HG03103 (cell line): ENCODE data around the gene TUBGCP5.
A peak's percentile ranks its signal among the peaks of the same experiment; 100 is the strongest.
"Not testable (repeated sequence)": the region's sequence is repeated elsewhere in the genome, so short reads cannot be mapped to it uniquely, and the experiment has no call there.

ENCODE experiments used
- ATAC-seq: cut with Tn5 transposase; IDR thresholded peaks from one replicate; pipeline ENCODE4 v1.9.1; 2021; ENCODE audit warnings: low read depth; ENCODE audit not compliant: unreplicated experiment

Gene TUBGCP5

GRCh38 chr15:23043987-23044386 lies 4.6 kb upstream of the TUBGCP5 start:
- ATAC-seq = not testable (repeated sequence)

GRCh38 chr15:23043535-23043934 lies 4.2 kb upstream of the TUBGCP5 start:
- not testable (repeated sequence) for ATAC-seq

GRCh38 chr15:23041736-23042135 lies 2.4 kb upstream of the TUBGCP5 start:
- not testable (repeated sequence) for ATAC-seq

- no peak for ATAC-seq
Measured at GRCh38 chr15:23039917-23040281, 530 bp upstream of the TUBGCP5 start.

- ATAC-seq = peak; percentile 13
Measured at GRCh38 chr15:23038726-23039142, 635 bp downstream of the TUBGCP5 start.

- ATAC-seq = no peak
Measured at GRCh38 chr15:23035964-23036566, 3.3 kb downstream of the TUBGCP5 start.

- no peak for ATAC-seq
Measured at GRCh38 chr15:23033979-23034378, 5.4 kb downstream of the TUBGCP5 start.

GRCh38 chr15:23026218-23026617 lies 13.2 kb downstream of the TUBGCP5 start:
- ATAC-seq = no peak

GRCh38 chr15:23022156-23022555 lies 17.2 kb downstream of the TUBGCP5 start:
- ATAC-seq = no peak

- no peak for ATAC-seq
Measured at GRCh38 chr15:23014394-23015000, 24.9 kb downstream of the TUBGCP5 start.

GRCh38 chr15:23013681-23014080 lies 25.7 kb downstream of the TUBGCP5 start:
- no peak for ATAC-seq

GRCh38 chr15:23012616-23013015 lies 26.8 kb downstream of the TUBGCP5 start:
- not testable (repeated sequence) for ATAC-seq

GRCh38 chr15:23003736-23004135 lies 35.6 kb downstream of the TUBGCP5 start:
- ATAC-seq = no peak

GRCh38 chr15:23002920-23003319 lies 36.4 kb downstream of the TUBGCP5 start:
- ATAC-seq = no peak

GRCh38 chr15:22995795-22996194 lies 43.6 kb downstream of the TUBGCP5 start:
- no peak for ATAC-seq

- no peak for ATAC-seq
Measured at GRCh38 chr15:22992024-22992326, 47.4 kb downstream of the TUBGCP5 start.

- ATAC-seq = no peak
Measured at GRCh38 chr15:22989576-22990477, 49.5 kb downstream of the TUBGCP5 start.

GRCh38 chr15:22988811-22989210 lies 50.6 kb downstream of the TUBGCP5 start:
- ATAC-seq = no peak

- not testable (repeated sequence) for ATAC-seq
Measured at GRCh38 chr15:22981931-22982330, 57.4 kb downstream of the TUBGCP5 start.

GRCh38 chr15:22981051-22981840 lies 58.1 kb downstream of the TUBGCP5 start:
- ATAC-seq = no peak
